Activated CD4-positive, CD25-positive, alpha-beta regulatory T cell treated with anti-CD3 and anti-CD28 coated beads, Interleukin-2, amount 50 U/mL, for 16 hours (primary cell): ENCODE data around the gene FEZ2.

ENCODE experiments used
- DNase-seq: peaks from one replicate; pipeline ENCODE4 v3.0.0-alpha.2; 2020; ENCODE audit warnings: low read depth, low spot score

FEZ2 gene

DNA sequence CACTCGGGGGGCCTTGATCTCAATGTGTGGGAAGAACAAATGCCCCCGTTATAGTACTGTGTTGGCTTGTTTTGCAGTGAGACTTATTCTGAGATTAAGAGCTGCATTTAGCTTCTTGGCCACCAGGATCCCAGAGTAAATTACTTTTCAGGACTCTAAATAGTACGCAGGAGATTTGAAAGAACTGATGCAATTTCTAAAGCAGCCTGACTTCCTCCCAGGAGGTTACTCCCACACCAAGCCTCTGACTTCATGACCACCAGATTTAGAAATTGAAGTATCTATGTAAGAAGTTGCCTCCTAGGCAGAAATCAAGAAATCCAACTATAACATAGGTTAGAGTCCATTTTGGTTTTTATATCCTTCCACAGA, 67.0 kb downstream of the FEZ2 start:
- DNase-seq: no peak

DNA sequence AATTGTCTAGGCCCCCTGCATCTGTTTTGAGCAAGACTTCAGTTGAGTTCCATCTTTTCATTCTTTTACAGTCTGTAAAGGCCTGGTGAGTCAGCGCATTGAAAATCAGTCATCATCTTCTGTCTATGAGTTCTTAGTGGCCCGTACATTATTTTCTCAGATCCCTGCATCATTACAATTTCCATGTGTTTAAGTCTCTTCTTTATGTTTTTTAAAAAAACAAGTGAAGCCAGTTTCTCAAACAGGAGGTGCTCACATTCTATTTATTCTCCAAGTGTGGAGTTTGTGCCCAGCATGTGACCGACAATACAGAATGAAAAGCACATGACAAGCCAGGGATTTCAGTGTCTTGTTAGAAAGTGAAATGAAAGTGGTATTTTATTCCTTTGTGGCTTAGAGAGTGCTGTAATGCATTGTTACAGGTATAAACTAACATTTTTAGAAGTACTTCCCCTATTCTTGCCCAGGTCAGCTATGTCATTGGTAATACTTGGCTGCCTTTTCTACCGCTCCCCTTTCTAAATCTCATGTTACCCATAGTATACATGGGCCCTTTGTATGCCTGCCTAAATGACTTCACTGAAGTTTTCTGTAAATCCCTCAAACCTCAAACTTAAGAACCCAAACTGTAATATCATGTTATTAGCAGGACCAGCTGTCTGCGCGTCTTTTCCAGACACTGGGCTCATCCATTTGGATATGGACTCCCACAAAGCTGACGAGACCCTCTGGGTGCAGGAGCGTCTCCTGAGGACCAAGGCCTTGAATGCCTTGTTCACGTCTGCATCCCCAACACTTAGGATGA, 67.6 kb downstream of the FEZ2 start:
- no peak for DNase-seq

DNA sequence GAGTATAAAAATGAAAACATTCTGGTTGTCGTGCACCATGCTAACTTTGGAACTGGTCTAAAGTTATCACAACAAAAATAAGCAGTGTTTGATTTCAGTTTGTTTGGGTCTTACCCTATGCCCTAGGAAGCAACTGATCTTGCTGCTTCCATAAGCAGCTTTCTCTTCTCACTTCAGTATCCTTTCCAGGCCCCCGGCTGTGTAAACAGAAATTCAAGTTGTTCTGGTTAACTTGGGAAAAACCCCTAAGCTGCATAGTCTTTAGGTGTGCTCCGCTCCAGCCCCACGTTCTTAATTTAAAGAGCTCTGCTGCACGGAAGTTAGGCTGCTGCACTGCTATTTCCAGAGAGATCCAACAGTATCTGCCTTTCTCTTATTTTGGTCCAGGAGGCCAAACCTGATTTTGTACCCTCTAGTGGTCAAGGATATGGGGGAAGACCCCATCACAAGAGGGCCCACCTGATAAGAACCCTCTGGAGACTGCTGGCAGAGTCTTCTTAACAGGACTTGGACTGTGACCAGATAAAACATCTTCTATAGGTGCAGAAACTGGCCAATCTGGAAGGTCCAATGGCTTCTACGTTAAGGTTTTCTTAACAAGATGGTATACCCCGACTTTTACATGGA, 69.1 kb downstream of the FEZ2 start:
- DNase-seq: no peak

DNA sequence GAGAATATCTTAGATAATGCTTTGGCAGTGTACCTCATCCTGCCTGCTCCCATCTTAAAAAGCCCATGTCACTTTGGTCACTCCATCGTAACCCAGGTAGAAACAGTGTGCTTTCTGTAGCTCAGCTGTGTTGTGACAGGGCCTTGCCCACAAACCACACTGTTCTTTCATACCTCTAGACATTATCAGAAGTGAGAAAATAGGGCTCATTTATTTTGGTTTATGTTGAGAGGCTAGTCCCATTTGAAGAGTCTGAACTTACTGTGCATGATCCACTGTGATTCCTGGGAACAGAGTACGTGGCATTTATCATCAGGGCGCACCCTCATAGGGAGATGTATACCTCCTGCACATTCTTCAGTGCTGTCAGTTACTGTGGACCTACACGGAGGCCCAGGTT, 69.7 kb downstream of the FEZ2 start:
- DNase-seq: no peak

DNA sequence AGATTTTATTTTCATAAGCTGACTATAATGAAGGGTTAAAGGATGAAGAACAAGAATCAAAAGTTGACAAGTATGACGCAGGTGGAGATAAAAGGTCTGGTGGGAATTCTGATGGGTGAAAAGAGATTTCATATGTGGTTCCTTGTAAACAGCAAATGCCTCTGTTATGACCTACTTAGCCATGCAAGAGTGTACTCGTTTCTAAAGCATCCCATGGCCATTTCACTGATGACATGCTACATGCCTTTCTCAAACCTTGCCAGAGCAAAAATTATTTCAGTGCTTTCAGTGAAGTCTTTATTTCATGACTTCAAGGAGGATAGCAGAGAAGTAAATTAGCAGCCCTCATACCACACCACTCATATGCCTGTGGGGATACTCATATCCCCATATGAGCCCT, 71.7 kb downstream of the FEZ2 start:
- no peak for DNase-seq

DNA sequence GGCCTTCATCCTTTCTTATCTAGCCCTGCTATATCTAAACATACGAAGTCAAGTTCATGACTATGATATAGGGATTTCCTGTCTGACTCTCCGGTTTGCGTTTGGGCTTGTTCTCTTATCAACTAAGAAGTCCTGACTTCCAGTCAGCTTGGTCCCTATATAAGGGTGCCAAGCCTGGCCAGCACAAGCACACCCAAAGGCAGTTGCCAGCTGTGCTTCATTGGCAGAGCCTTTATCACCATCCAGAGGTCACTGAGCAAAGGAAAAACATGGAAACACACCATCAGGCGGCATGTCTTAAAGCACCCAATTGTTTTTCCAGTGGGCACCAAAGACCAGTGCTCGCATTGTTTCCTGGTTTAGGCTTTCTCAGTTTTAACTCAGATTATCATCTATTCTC, 72.7 kb downstream of the FEZ2 start:
- no peak for DNase-seq

DNA sequence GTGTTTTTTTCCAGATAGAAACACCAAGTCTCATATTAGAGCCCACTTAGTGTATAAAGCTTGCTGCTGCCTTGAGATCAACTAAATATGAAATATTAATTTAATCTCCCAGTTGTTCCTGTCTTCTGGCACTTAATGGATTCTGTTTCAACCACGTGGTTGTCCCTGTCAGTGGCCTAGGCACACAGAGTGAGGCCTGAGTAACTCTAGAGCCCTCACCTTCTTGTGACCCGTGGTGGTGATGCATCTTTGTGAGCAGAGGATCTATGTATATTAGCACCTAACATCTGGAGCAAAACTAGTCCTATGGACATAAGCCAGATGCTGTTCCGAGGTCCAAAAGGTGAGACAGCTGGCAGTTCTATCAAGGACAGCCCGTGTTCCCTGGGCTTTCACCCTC, 74.8 kb downstream of the FEZ2 start:
- DNase-seq: no peak

DNA sequence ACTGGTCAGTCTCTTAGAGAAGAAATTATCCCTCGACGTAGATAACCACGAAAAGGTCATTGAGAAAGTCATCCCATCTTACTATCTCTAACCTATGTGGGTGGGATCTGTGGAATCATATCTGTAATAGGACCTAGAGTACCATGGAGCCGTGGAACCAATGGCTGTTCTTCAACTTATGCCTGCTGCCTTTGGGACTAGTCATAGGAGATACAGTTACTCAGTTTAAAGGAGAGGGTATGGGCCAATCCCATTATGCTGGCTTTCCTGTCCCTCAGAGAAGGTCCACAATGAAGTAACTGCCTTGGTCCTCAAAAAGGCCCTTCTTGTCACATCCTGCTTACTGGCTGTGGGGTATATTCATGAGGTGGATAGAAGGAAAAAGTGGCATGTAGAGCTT, 77.5 kb downstream of the FEZ2 start:
- DNase-seq: no peak

DNA sequence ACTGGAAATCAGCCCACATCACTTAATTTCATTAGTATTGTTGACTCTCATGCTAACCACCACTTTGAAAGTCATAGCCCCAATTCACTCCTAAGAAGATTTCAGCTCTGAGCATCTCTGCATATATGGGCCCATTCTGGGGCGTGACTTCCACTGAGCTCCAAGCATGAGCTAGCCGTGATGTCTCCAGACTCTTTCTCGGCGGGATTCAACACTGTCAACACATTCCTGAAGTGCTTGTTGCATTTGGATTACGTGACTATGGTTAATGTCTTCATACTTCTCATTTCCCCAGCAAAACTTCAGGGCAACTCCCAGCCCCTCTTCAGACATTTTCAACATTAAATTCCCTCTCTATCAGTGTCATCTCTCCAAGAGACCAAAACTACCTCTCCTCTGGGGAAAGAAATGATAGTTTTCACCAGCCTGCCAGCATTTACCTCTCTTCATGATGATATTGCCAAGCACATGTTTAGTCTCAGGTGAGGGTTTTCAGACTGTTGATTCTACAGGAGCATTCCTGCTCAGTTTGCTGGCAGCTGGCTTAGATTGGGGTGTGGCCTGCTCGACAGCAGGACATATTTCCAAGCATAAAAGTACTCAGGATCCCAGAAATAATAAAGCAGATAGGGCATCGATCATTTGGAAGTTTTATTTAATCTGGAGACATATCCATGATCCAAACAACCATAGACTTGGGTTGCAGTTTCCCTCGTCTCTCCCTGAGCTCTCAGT, 81.7 kb downstream of the FEZ2 start:
- DNase-seq: no peak

DNA sequence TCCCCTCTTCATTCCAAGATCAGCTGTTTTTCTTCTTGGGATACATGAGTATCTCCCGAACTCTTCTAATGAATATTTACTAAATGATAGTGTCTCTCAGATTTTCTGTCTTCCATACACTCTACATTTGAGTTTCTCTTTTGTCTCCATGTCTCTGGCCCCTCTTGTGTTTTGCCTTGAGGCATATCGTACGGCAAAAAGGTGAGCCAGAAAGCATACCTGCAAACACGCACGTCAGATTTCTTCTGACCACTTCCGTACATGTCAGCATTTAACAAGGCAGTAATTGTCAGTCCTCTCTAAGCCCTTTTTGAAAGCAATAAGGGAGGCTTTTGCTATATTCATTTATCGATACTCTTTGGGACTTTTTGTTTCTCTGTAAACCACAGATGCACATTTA, 82.4 kb downstream of the FEZ2 start:
- DNase-seq: no peak

DNA sequence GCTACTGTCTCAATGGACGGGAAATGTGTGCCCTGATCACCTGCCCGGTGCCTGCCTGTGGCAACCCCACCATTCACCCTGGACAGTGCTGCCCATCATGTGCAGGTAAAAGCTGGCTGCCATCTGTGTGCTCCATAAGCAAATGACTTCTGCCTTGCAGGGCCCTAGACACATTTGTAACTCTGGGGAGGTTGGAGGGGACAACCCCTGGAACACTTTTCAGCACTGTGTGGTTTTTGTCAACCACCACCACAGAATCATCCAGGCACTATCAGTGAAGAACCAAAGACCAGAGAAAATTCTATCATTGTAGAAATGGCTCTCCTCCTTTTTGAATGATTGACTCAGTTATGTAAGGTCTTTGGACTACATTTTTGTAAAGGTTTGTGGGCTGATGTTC, 84.3 kb downstream of the FEZ2 start:
- DNase-seq: no peak

DNA sequence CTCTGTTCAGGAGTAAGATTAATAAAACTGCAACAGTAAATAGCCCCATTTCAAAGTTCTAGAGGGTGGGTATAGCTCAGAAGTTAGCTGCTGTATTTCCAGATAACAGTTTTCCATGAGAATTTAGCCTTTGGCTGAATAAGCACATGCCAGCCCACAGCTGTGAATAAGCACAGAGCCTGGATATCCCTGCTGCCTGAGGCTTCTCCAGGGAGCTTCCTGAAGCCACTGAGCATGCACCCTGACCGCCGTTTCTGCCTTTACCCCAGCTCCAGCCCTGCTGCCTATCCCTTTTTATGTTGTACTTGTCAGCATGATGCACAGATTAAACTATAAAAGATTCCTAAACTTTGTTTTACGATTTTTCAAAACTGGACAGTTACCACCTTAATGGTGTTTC, 85.3 kb downstream of the FEZ2 start:
- DNase-seq: no peak

DNA sequence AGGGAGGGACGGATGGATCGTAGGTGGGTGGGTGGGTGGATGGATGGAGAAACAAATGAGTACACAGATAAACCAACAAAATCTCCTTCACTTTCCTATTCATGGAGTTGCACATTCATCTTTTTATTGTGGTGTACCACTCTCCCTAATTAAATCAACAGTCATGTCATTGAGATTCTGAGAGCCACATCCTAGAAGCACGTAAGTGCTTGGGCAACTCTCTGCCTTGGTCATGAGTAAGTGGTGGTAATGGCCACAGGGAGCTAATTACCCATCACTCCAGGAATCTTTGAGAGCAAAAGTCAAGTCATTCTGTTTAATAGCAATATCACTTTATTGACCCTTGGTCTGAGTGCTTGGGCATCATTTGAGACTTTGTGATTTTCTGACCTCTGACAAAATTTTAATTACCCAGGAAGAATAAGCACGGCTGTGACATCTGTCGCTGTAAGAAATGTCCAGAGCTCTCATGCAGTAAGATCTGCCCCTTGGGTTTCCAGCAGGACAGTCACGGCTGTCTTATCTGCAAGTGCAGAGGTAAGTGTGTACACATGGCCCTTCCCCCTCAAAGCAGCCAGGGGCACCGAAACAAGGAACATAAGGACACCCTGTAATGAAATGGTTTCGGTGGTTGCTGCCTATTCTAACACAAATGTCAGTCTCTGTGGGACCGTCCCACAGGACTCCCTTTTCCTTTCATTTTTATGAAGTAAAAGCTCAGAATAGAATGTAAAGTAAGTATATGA, 85.9 kb downstream of the FEZ2 start:
- DNase-seq: no peak

DNA sequence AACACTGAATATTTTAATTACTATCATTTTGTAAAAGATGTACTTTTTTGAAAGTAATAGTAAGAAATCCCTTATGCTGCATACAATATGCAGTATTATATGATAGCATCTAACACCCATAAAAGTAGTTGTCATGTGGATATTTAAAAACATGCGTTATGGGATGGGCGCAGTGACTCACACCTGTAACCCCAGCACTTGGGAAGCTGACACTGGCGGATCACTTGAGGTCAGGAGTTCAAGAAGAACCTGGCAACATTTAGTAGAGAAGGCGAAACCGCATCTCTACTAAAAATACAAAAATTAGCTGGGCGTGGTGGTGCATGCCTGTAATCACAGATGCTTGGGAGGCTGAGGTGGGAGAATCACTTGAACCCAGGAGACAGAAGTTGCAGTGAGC, 88.9 kb downstream of the FEZ2 start:
- DNase-seq: no peak

DNA sequence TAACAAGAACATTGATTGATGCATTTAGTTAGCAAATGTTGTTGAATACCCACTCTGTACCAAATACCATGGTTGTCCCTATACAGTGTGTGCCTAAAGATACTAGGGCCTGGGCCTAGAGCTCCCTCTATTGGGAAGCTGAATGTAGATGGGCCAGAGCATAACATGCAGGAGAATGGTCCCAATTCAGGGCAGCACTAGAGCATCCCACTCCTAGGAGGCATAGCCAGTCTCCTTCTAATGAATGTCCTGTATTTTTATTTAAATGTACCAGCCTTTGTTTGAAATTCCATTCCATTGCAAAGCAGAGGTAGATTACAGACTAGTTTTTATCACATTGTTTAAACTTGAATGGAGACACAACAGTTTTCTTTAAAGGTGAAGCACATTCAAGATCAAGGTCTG, 90.6 kb downstream of the FEZ2 start:
- no peak for DNase-seq
